ENCODE data around the gene ZSWIM3. TPM values are rescaled to one million over a fixed set of nuclear protein-coding genes. Genes with fewer than 3 reads are reported as not detected.

The ZSWIM3 gene
- total RNA-seq, 2 donors from 2014 or later = 3.0 to 6.1 TPM

DNA sequence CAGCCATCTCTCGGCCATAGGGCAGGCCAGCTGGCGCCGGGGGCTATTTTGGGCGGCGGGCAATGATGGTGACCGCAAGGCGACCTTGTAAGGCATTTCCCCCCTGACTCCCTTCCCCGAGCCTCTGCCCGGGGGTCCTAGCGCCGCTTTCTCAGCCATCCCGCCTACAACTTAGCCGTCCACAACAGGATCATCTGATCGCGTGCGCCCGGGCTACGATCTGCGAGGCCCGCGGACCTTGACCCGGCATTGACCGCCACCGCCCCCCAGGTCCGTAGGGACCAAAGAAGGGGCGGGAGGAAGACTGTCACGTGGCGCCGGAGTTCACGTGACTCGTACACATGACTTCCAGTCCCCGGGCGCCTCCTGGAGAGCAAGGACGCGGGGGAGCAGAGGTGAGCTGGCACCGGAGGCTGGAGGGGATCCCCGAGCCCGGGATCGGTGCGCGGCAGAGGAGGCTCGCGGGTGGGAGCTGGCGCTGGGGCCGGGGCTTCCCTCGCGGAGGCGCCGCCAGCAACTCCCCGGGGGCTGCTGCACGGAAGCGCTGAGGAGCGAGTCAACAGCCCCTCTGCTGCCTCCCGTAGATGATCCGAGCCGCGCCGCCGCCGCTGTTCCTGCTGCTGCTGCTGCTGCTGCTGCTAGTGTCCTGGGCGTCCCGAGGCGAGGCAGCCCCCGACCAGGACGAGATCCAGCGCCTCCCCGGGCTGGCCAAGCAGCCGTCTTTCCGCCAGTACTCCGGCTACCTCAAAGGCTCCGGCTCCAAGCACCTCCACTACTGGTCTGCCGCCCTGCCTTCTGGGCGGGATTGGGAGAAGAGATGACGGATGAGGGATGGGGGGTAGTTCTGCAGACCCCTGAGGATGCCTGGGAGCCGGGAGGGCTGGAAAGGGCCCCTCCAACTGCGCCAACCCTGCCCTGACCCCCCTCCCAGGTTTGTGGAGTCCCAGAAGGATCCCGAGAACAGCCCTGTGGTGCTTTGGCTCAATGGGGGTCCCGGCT is 33.9 kb downstream of the ZSWIM3 start, which contains the start of the genes CTSA and NEURL2:
Gene CTSA (plus strand): TSS at position 351 of the 999 bp plus-strand sequence. CDS start 234 bp downstream, at position 585.
Gene NEURL2 (minus strand): TSS at position 224 of the 999 bp plus-strand sequence. CDS start 217 bp downstream, at position 7.
- TF ChIP-seq, protein P1, sequence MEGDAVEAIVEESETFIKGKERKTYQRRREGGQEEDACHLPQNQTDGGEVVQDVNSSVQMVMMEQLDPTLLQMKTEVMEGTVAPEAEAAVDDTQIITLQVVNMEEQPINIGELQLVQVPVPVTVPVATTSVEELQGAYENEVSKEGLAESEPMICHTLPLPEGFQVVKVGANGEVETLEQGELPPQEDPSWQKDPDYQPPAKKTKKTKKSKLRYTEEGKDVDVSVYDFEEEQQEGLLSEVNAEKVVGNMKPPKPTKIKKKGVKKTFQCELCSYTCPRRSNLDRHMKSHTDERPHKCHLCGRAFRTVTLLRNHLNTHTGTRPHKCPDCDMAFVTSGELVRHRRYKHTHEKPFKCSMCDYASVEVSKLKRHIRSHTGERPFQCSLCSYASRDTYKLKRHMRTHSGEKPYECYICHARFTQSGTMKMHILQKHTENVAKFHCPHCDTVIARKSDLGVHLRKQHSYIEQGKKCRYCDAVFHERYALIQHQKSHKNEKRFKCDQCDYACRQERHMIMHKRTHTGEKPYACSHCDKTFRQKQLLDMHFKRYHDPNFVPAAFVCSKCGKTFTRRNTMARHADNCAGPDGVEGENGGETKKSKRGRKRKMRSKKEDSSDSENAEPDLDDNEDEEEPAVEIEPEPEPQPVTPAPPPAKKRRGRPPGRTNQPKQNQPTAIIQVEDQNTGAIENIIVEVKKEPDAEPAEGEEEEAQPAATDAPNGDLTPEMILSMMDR (IDR thresholded peaks at IDR 0.05) = no peak
- H3K4me3 ChIP-seq = peak within 1 kb of the TSS; percentile 95
- peaks cover 34% of the 10 kb centered on the region for H3K36me3 ChIP-seq
- H3K27ac ChIP-seq = peak within 1 kb of the TSS; percentile 73 to 81
- peaks cover 14 to 34% of the 10 kb centered on the region in 2 donors for H3K4me1 ChIP-seq (ENCODE audit: control insufficient read depth in 1 of 2, low read depth in 2 of 2)
- no peaks in the 10 kb centered on the region for H3K9me3 ChIP-seq
- ATAC-seq (ENCODE audit: insufficient number of reproducible peaks, low FRiP score, low read depth) (peak; percentile 75), DNase-seq (ENCODE audit: low spot score) (peak; percentile 82)
- no peaks in the 10 kb centered on the region for H3K27me3 ChIP-seq (replicated peaks; ENCODE audit: insufficient read depth)

DNA sequence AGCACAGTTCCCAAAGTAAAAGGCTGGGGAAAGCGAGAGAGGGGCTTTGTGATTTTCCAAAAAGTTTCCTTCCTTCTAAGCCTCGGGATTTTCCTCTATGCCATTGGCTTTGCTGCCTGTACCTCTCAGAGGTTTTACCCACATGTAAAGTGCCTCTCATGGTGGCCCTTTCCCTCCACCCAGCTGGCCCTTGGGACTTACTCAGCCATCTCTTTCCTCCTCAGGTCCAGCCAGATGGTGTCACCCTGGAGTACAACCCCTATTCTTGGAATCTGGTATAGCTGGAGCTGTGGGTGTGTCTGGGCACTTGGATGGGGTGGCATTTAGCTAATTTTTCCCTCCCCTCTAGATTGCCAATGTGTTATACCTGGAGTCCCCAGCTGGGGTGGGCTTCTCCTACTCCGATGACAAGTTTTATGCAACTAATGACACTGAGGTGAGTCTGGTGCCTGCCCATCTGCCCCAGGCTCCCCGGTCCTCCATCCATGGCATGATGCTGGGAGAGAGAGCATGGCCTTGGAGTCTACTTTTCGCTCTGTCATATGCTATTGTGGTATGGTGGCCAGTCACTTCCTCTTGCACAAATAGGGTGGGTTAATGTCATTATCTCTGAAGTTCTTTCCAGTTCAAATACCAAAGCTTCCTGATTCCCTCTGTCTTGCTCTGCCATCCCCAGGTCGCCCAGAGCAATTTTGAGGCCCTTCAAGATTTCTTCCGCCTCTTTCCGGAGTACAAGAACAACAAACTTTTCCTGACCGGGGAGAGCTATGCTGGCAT is 34.8 kb downstream of the ZSWIM3 start:
- ATAC-seq (ENCODE audit: insufficient number of reproducible peaks, low FRiP score, low read depth) (no peak), DNase-seq (ENCODE audit: low spot score) (no peak)
- no peaks in the 10 kb centered on the region for H3K27me3 ChIP-seq (replicated peaks; ENCODE audit: insufficient read depth)
- TF ChIP-seq, protein P1 (IDR thresholded peaks at IDR 0.05) = no peak
- no peaks in the 10 kb centered on the region for H3K9me3 ChIP-seq
- H3K27ac ChIP-seq = no peak overlapping the region
- H3K4me1 ChIP-seq (ENCODE audit: control insufficient read depth in 1 of 2, low read depth in 2 of 2) = peaks cover 14 to 34% of the 10 kb centered on the region in 2 donors
- peak overlapping the region; percentile 95 for H3K4me3 ChIP-seq
- H3K36me3 ChIP-seq = peaks cover 29% of the 10 kb centered on the region

DNA sequence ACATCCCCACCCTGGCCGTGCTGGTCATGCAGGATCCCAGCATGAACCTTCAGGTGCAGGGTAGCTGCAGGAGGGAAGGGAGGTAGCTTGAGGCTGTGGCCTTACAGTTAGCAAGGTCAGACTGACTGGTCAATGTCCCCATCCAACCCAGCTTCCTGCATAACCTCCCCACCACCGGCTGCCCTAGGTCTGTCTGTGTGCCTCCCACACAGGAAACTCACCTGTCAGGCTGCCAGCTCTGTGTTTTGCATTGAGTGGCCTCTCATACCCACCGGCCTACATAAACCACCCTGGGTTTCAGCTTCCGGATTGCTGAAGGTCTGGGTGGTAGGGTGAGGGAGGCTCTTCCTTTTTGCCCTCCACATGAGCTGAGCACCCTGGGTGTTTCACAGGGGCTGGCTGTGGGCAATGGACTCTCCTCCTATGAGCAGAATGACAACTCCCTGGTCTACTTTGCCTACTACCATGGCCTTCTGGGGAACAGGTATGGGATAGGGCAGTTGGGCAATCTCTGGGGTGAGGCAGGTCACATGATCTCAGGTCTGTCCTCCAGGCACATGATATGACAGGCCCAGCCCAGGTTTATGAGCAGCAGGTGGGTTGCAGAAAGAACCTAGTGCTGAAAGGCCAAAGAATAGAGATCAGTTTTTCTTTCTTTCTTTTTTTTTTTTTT is 35.5 kb downstream of the ZSWIM3 start:
- no peak overlapping the region for H3K4me3 ChIP-seq
- DNase-seq (ENCODE audit: low spot score) (no peak), ATAC-seq (ENCODE audit: insufficient number of reproducible peaks, low FRiP score, low read depth) (no peak)
- no peaks in the 10 kb centered on the region for H3K27me3 ChIP-seq (replicated peaks; ENCODE audit: insufficient read depth)
- H3K27ac ChIP-seq = no peak overlapping the region
- H3K9me3 ChIP-seq = no peaks in the 10 kb centered on the region
- peaks cover 14 to 34% of the 10 kb centered on the region in 2 donors for H3K4me1 ChIP-seq (ENCODE audit: control insufficient read depth in 1 of 2, low read depth in 2 of 2)
- TF ChIP-seq, protein P1 (IDR thresholded peaks at IDR 0.05) = no peak
- H3K36me3 ChIP-seq = peaks cover 28% of the 10 kb centered on the region

DNA sequence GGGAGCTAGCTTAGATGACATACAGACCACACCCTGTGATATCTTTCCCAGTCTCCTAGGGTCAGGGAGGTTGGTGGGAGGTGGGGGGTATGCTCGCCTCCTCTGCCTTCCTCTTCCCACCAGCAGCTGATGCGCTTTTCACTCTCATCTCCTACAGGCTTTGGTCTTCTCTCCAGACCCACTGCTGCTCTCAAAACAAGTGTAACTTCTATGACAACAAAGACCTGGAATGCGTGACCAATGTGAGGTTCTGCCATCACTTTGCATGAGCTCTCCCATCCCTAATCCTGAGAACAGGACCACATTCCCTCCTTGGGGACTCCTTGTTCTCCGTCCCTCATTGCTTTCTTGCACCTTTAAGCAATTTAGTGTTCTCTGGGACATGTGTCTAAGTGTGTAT is 36.4 kb downstream of the ZSWIM3 start:
- ATAC-seq (ENCODE audit: insufficient number of reproducible peaks, low FRiP score, low read depth) = no peak
- peaks cover 14 to 33% of the 10 kb centered on the region in 2 donors for H3K4me1 ChIP-seq (ENCODE audit: control insufficient read depth in 1 of 2, low read depth in 2 of 2)
- H3K27me3 ChIP-seq (replicated peaks; ENCODE audit: insufficient read depth) = no peaks in the 10 kb centered on the region
- H3K4me3 ChIP-seq = no peak overlapping the region
- H3K27ac ChIP-seq = no peak overlapping the region
- TF ChIP-seq, protein P1 (IDR thresholded peaks at IDR 0.05) = no peak
- no peaks in the 10 kb centered on the region for H3K9me3 ChIP-seq
- no peak for DNase-seq (ENCODE audit: low spot score)
- H3K36me3 ChIP-seq = peaks cover 35% of the 10 kb centered on the region
